SU-DHL-6 (cell line): Measurements from ENCODE around the gene SSNA1.

Source experiments
- EZH2phosphoT487 ChIP-seq: fragments of 200-600 bp; sonication (generic), shearing (Covaris generic); conservative IDR thresholded peaks from 2 replicates; pipeline ENCODE4 v1.6.1; 2018; ENCODE audit warnings: mild to moderate bottlenecking, antibody characterized with exemption, low read length, moderate library complexity, mixed read lengths
- TF ChIP-seq, protein P1 (sequence below): fragments of 200-600 bp; sonication (generic); IDR thresholded peaks from one replicate; pipeline ENCODE4 v1.5.1; 2017; ENCODE audit warnings: antibody characterized with exemption, mild to moderate bottlenecking, low read length, moderate library complexity; ENCODE audit not compliant: insufficient read depth, poor library complexity, severe bottlenecking

DNA sequence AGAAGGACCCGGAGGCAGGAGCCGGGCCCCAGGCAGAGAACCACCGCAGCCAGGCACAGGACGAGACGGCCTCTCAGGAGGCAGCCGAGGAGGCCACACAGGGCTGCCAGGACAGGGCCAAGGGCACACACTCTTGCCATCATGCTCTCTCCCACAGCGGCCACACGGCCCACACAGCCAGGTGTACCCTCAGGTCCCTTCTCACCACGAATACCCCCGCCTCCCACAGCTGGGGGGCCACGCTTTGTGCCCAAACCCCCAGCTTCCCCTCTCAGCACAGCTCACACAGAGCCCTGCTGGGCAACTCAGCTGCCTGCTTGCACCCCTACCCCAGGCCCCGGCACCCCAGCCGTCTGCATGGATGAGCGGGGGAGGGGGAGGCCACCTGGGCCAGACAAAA lies 5.3 kb downstream of the SSNA1 start:
- TF ChIP-seq, protein P1, sequence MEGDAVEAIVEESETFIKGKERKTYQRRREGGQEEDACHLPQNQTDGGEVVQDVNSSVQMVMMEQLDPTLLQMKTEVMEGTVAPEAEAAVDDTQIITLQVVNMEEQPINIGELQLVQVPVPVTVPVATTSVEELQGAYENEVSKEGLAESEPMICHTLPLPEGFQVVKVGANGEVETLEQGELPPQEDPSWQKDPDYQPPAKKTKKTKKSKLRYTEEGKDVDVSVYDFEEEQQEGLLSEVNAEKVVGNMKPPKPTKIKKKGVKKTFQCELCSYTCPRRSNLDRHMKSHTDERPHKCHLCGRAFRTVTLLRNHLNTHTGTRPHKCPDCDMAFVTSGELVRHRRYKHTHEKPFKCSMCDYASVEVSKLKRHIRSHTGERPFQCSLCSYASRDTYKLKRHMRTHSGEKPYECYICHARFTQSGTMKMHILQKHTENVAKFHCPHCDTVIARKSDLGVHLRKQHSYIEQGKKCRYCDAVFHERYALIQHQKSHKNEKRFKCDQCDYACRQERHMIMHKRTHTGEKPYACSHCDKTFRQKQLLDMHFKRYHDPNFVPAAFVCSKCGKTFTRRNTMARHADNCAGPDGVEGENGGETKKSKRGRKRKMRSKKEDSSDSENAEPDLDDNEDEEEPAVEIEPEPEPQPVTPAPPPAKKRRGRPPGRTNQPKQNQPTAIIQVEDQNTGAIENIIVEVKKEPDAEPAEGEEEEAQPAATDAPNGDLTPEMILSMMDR, result no peak
- TF ChIP-seq EZH2phosphoT487, result no peak
